Adrenal gland (tissue), 19 donors: ENCODE data around the gene TMPRSS4. TPM values are rescaled to one million over a fixed set of nuclear protein-coding genes. Genes with fewer than 3 reads are reported as not detected.

Source experiments
- DNase-seq, 7 donors: peaks; one replicate each; pipeline ENCODE4 v3.0.0-alpha.2; 2019 to 2020
- H3K27ac ChIP-seq, 5 donors: fragments of 200-600 bp; sonication (generic) in 4 of 5; 1 replicate in 3 of 5; 2 replicates in 2 of 5; pipeline versions ENCODE4 v1.5.1 to v1.8.0; 2016 to 2020; ENCODE audit warnings: mild to moderate bottlenecking in 1 of 5
- H3K27me3 ChIP-seq: fragments of 200-600 bp; 2 replicates; pipeline ENCODE4 v1.8.0; 2021
- H3K36me3 ChIP-seq, 2 donors: fragments of 200-600 bp; replicated peaks in 1 of 2; 1 replicate in 1 of 2; 2 replicates in 1 of 2; pipeline versions ENCODE4 v1.5.1 to v1.8.0; 2018 to 2022
- H3K4me1 ChIP-seq, 2 donors: fragments of 200-600 bp; replicated peaks in 1 of 2; 1 replicate in 1 of 2; 2 replicates in 1 of 2; pipeline versions ENCODE4 v1.5.1 to v1.8.0; 2018 to 2021
- H3K4me3 ChIP-seq, 4 donors: fragments of 200-600 bp; sonication (generic) in 3 of 4; one replicate each; pipeline ENCODE4 v1.5.1; 2016 to 2018
- H3K9me3 ChIP-seq, 3 donors: fragments of 200-600 bp; sonication (generic) in 1 of 3; replicated peaks in 1 of 3; 1 replicate in 2 of 3; 2 replicates in 1 of 3; pipeline versions ENCODE4 v1.5.1 to v1.8.0; 2016 to 2021
- CTCF ChIP-seq, 6 experiments: fragments of 450-650 bp in 4 of 6; fragments of 200-600 bp in 2 of 6; sonication (generic) in 1 of 6; IDR thresholded peaks; 1 replicate in 5 of 6; 2 replicates in 1 of 6; pipeline versions ENCODE4 v1.5.1 to v1.8.0; 2016 to 2021; ENCODE audit warnings: antibody characterized with exemption in 6 of 6, mild to moderate bottlenecking in 2 of 6, moderate library complexity in 1 of 6
- POLR2A ChIP-seq, 2 donors: fragments of 450-650 bp; IDR thresholded peaks; one replicate each; pipeline ENCODE4 v1.6.1; 2017; ENCODE audit warnings: antibody characterized with exemption in 2 of 2, mild to moderate bottlenecking in 2 of 2, moderate library complexity in 1 of 2
- WGBS, 4 donors: extraction: QIAGEN DNeasy Blood & Tissue Kit in 2 of 4; methylation state at CpG; one replicate each; pipeline versions ENCODE4 v1.1.5 to v1.1.7; 2013 to 2017; 5-methylcytosine and 5-hydroxymethylcytosine counted together
- intact Hi-C, 2 donors: fragments of 100-400 bp; cut with DNase I; formaldehyde crosslinking; loops; one replicate each; pipeline versions ENCODE4 v1.14.1 to v1.15.0; 2022 to 2023
- long read RNA-seq, 10 donors: library from polyadenylated mRNA in 3 of 10; unstranded in 2 of 10; stranded (forward) in 1 of 10; transcript quantifications; one replicate each; pipeline ENCODE4 v2.0.0 and lab custom pipeline, GENCODE V29; 2021 to 2026
- polyA plus RNA-seq, 3 donors: library from polyadenylated mRNA; stranded (reverse); fragments of 200-250 nt in 2 of 3; fragments of 350-450 nt in 1 of 3; fragmentation: Illumina TruSeq in 1 of 3; extraction: RNeasy Lipid Tissue Mini Kit (QIAGEN cat#74804) in 1 of 3; gene quantifications; one replicate each; pipeline ENCODE4 v1.2.3, GENCODE V29; 2013 to 2014
- total RNA-seq, 9 donors: library from RNA; depleted of rRNA in 4 of 9; stranded (reverse); fragments of >200 nt in 4 of 9; fragments of 120-200 nt in 1 of 9; fragmentation: NEBNext Ultra II Directional in 1 of 9; extraction: Animal tissue kit (Norgen Biotek cat#: 25700) in 1 of 9; gene quantifications; one replicate each; pipeline versions ENCODE4 v1.1.0 to v1.2.4, GENCODE V29; 2013 to 2023
- donor health status: healthy with polysubstance abuse.
- donor health status: Bipolar disorder and iron deficiency.
- donor health status: DM: yes; HTN: yes; CAD: no.
- donor health status: DM: no; HTN: no; CAD: no.
- donor health status: DM: no; HTN: no; CAD: no.
- donor health status: DM: yes; HTN: yes; CAD: no.

The TMPRSS4 gene
- total RNA-seq (under 1 TPM in 2 of 9 donors, not detected in 7; 0.31 to 0.43 TPM), polyA plus RNA-seq (under 1 TPM in 2 of 3 donors, not detected in 1; 0.13 to 0.24 TPM)
- long read RNA-seq, donor 1 = 0 reads
- long read RNA-seq, donor 2 = 0 reads
- long read RNA-seq, donor 3 = 0 reads
- long read RNA-seq, donor 4 = 0 reads
- long read RNA-seq, donor 5 = 0 reads
- long read RNA-seq, donor 6 = 0 reads
- long read RNA-seq, donor 7 = 0 reads
- long read RNA-seq, donor 8 = 0 reads
- long read RNA-seq, donor 9 = 0 reads
- long read RNA-seq, donor 10 = 0 reads

GRCh38 chr11:118076754-118077281 is at the start of gene TMPRSS4:
Gene TMPRSS4, plus strand, starts transcription at chr11:118077078. Its CDS starts 225 bp downstream, at chr11:118077303.
- Histone ChIP-seq H3K9me3 (no peaks in the 10 kb centered on the region), H3K27ac (no peak within 1 kb of the TSS), H3K4me1 (no peaks in the 10 kb centered on the region), H3K4me3 (no peak within 1 kb of the TSS), H3K27me3 (no peaks in the 10 kb centered on the region), H3K36me3 (no peaks in the 10 kb centered on the region)
- intact Hi-C loops = no loop called here
- TF ChIP-seq POLR2A (IDR thresholded peaks at IDR 0.05) = no peak
- TF ChIP-seq CTCF (IDR thresholded peaks at IDR 0.05) = no peak
- WGBS, 4 donors = 88 to 94% (median 89%) methylated on average over 5 to 7 of the region's 7 CpGs
- no peak for DNase-seq

GRCh38 chr11:118027694-118028093 is 49.2 kb upstream of the TMPRSS4 start:
- WGBS, 4 donors = 76 to 82% (median 81%) methylated on average over 4 of the region's 4 CpGs
- Histone ChIP-seq H3K27me3 (no peaks in the 10 kb centered on the region), H3K4me1 (no peaks in the 10 kb centered on the region), H3K36me3 (no peaks in the 10 kb centered on the region), H3K27ac (no peak overlapping the region), H3K4me3 (no peak overlapping the region), H3K9me3 (no peaks in the 10 kb centered on the region)
- no peak for DNase-seq
- intact Hi-C loops = no loop called here
- TF ChIP-seq CTCF (IDR thresholded peaks at IDR 0.05) (no peak), POLR2A (IDR thresholded peaks at IDR 0.05) (no peak)

GRCh38 chr11:118028626-118029025 is 48.3 kb upstream of the TMPRSS4 start:
- H3K36me3 ChIP-seq = no peaks in the 10 kb centered on the region

GRCh38 chr11:118033443-118033842 is 43.4 kb upstream of the TMPRSS4 start:
- intact Hi-C loops = no loop called here
- WGBS, 4 donors = 81 to 82% (median 81%) methylated on average over 4 of the region's 4 CpGs
- Histone ChIP-seq H3K36me3 (no peaks in the 10 kb centered on the region), H3K27ac (no peak overlapping the region), H3K4me3 (no peak overlapping the region), H3K27me3 (no peaks in the 10 kb centered on the region), H3K4me1 (no peaks in the 10 kb centered on the region), H3K9me3 (no peaks in the 10 kb centered on the region)
- DNase-seq = no peak
- TF ChIP-seq POLR2A (IDR thresholded peaks at IDR 0.05) = no peak
- no peak for TF ChIP-seq CTCF (IDR thresholded peaks at IDR 0.05)

More at GRCh38 chr11:118028626-118029025, 48.3 kb upstream of the TMPRSS4 start:
- Histone ChIP-seq H3K4me1 (no peaks in the 10 kb centered on the region), H3K4me3 (no peak overlapping the region), H3K9me3 (no peaks in the 10 kb centered on the region), H3K27ac (no peak overlapping the region), H3K27me3 (no peaks in the 10 kb centered on the region)
- 48 to 60% (median 49%) methylated on average over 3 of the region's 3 CpGs for WGBS, 4 donors
- TF ChIP-seq CTCF (IDR thresholded peaks at IDR 0.05) (no peak), POLR2A (IDR thresholded peaks at IDR 0.05) (no peak)
- DNase-seq = no peak
- intact Hi-C loops = no loop called here
